ENCODE data around the gene FALEC. TPM values are rescaled to one million over a fixed set of nuclear protein-coding genes. Genes with fewer than 3 reads are reported as not detected.
A peak's percentile ranks its signal among the peaks of the same experiment; 100 is the strongest.

FALEC gene
- total RNA-seq, 1 donor from 2014 or later: 0.44 TPM

DNA sequence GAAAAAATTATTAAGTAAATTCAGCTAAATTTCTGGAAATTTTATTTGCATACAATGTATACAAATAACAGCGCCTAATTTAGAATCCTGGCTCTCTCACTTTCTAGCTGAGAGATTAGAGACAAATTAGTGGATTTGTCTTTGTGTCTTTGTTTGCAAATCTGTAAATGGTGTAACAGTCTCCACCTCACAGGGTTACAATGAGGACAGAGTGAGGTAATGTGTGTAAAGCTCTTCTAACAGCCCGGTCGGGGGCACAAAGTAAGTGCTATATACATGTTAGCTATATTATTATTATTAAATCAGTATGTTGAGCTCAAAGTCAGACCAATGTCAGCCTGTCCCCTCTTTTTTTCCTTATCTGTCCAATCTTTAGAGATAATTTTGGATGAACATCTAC is 28.7 kb downstream of the FALEC start:
- TF ChIP-seq, protein P1, sequence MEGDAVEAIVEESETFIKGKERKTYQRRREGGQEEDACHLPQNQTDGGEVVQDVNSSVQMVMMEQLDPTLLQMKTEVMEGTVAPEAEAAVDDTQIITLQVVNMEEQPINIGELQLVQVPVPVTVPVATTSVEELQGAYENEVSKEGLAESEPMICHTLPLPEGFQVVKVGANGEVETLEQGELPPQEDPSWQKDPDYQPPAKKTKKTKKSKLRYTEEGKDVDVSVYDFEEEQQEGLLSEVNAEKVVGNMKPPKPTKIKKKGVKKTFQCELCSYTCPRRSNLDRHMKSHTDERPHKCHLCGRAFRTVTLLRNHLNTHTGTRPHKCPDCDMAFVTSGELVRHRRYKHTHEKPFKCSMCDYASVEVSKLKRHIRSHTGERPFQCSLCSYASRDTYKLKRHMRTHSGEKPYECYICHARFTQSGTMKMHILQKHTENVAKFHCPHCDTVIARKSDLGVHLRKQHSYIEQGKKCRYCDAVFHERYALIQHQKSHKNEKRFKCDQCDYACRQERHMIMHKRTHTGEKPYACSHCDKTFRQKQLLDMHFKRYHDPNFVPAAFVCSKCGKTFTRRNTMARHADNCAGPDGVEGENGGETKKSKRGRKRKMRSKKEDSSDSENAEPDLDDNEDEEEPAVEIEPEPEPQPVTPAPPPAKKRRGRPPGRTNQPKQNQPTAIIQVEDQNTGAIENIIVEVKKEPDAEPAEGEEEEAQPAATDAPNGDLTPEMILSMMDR (IDR thresholded peaks at IDR 0.05; ENCODE audit: borderline replicate concordance): no peak
- no peaks in the 10 kb centered on the region for H3K27me3 ChIP-seq (ENCODE audit: low read depth)
- intact Hi-C loops (cut with micrococcal nuclease): no loop called here
- DNase-seq: no peak
- peaks cover 12% of the 10 kb centered on the region for H3K4me1 ChIP-seq
- H3K9me3 ChIP-seq (replicated peaks): no peaks in the 10 kb centered on the region
- no peaks in the 10 kb centered on the region for H3K36me3 ChIP-seq
- no peak overlapping the region for H3K4me3 ChIP-seq
- peak overlapping the region; percentile 57 for H3K27ac ChIP-seq (replicated peaks)

DNA sequence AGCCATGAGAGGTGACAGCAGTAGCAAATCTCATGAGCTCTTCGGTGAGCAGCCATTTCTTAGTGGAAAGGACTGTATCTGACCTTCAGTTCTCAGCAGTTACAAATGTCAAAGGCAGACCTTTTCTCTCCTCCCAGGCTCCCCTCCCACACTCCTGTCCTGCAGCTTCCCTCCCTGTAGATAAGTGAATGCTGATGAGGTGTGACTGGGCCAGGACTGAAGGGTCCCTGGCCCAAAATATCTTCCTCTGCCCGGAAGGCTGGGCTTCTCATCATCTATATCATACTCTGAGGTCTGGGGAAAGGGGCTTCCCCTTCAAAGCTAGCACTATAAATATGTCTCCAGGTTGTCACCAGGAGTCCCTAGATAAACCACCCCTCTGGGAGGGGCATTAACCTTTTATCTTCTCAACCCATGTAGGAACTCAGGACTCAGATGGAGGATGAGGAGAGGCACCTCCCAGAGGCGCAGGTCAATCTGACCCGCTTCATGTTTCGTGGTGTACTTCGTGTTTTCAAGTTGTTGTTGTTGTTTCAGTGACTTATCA is 30.0 kb downstream of the FALEC start:
- intact Hi-C loops (cut with micrococcal nuclease): no loop called here
- DNase-seq: no peak

DNA sequence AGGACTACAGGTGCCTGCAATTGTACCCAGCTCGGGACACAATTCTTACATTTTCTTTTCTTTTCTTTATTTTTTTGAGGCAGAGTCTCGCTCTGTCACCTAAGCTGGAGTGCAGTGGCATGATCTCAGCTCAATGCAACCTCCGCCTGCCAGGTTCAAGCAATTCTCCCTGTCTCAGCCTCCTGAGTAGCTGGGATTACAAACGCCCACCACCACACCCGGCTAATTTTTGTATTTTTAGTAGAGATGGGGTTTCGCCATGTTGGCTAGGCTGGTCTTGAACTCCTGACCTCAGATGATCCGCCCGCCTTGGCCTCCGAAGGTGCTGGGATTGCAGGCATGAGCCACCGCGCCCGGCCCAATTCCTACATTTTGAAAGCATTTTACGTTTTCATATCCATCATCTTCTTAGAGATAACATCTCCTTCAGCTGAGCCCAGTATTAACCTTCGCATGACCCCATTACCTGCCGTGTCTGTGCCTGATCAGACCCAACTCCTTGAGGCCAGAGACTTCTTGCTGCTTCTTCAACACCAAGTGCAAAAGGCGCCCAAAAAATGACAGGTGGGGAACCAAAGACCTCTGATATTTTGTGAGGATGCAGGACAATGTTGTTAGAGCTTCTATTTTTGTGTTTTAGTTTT is 30.9 kb downstream of the FALEC start:
- Histone ChIP-seq H3K4me1 (peaks cover 34% of the 10 kb centered on the region), H3K9me3 (replicated peaks) (no peaks in the 10 kb centered on the region), H3K27ac (replicated peaks) (no peak overlapping the region), H3K4me3 (no peak overlapping the region), H3K36me3 (no peaks in the 10 kb centered on the region), H3K27me3 (ENCODE audit: low read depth) (no peaks in the 10 kb centered on the region)
- TF ChIP-seq, protein P1 (IDR thresholded peaks at IDR 0.05; ENCODE audit: borderline replicate concordance): no peak
- no peak for DNase-seq
- intact Hi-C loops (cut with micrococcal nuclease): no loop called here

More for the DNA sequence above, 30.0 kb downstream of the FALEC start:
- no peak overlapping the region for H3K4me3 ChIP-seq
- no peaks in the 10 kb centered on the region for H3K36me3 ChIP-seq
- TF ChIP-seq, protein P1 (IDR thresholded peaks at IDR 0.05; ENCODE audit: borderline replicate concordance): no peak
- no peak overlapping the region for H3K27ac ChIP-seq (replicated peaks)
- no peaks in the 10 kb centered on the region for H3K27me3 ChIP-seq (ENCODE audit: low read depth)
- H3K4me1 ChIP-seq: peaks cover 25% of the 10 kb centered on the region
- no peaks in the 10 kb centered on the region for H3K9me3 ChIP-seq (replicated peaks)

DNA sequence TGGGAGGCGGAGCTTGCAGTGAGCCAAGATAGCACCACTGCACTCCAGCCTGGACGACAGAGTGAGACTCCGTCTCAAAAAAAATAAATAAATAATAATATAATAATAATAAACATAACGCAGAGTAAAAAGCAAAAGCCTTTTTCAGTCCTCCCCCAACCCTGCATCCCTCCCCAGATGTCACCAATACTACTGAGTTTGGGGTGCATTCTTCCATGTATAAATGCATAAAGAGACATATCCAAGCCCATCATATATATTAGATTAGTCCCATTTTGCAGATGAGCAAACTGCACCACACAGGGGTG is 32.7 kb downstream of the FALEC start:
- TF ChIP-seq, protein P1 (IDR thresholded peaks at IDR 0.05; ENCODE audit: borderline replicate concordance): no peak
- no peaks in the 10 kb centered on the region for H3K27me3 ChIP-seq (ENCODE audit: low read depth)
- peak overlapping the region; percentile 93 for H3K27ac ChIP-seq (replicated peaks)
- H3K9me3 ChIP-seq (replicated peaks): no peaks in the 10 kb centered on the region
- H3K36me3 ChIP-seq: no peaks in the 10 kb centered on the region
- H3K4me3 ChIP-seq: peak overlapping the region; percentile 70
- H3K4me1 ChIP-seq: peaks cover 52% of the 10 kb centered on the region
- no peak for DNase-seq
- intact Hi-C loops (cut with micrococcal nuclease): no loop called here

DNA sequence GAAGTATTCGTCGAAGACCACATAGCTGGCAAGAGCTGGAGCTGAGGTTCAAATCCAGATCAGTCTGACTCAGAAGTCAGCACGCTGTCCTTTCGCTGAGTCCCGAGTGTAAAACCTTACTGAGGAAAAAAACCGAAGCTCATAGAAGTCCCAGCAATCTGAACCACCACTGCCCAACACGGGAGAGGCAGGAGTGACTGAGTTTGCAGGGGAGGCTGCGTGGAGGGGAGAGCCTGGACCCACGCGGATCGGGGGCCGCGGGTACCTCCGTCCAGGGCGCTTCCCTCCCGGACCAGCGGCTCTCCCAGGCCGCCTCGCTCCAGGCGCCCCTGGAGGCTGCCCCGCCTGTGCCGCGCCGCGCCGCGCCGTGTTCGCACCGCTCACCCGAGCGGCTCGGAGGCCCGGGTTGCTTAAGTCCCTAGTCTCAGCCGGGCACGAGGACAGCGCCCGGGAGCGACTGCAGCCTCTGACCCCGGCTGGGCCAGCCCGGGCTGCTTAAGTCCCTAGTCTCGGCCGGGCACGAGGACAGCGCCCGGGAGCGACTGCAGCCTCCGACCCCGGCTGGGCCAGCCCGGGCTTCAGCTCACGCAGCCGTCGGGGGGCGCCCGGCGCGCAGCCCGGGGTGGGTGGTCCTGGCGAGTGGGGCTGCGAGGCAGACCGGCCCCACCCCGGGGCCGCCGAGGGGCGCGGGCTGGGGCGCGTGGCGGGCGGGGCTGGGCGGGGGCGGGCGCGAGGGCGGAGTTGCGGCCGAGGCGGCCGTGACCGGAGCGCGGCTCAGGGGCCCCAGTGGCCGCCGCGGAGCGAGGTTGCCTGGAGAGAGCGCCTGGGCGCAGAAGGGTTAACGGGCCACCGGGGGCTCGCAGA is 33.3 kb downstream of the FALEC start, which contains the start of gene ADAMTSL4:
Gene ADAMTSL4 (plus strand): TSS at position 777 of the 864 bp plus-strand sequence. CDS start 2,881 bp downstream, outside the sequence.
- no peaks in the 10 kb centered on the region for H3K36me3 ChIP-seq
- no peaks in the 10 kb centered on the region for H3K27me3 ChIP-seq (ENCODE audit: low read depth)
- peak within 1 kb of the TSS; percentile 70 for H3K4me3 ChIP-seq
- TF ChIP-seq, protein P1 (IDR thresholded peaks at IDR 0.05; ENCODE audit: borderline replicate concordance): peak; percentile 46
- H3K4me1 ChIP-seq: peaks cover 54% of the 10 kb centered on the region
- peak within 1 kb of the TSS; percentile 93 for H3K27ac ChIP-seq (replicated peaks)
- no peaks in the 10 kb centered on the region for H3K9me3 ChIP-seq (replicated peaks)
- DNase-seq: peak; percentile 62
- intact Hi-C loops (cut with micrococcal nuclease): no loop called here
